ENCODE data around the gene PANK1.
A peak's percentile ranks its signal among the peaks of the same experiment; 100 is the strongest.

PANK1 gene

DNA sequence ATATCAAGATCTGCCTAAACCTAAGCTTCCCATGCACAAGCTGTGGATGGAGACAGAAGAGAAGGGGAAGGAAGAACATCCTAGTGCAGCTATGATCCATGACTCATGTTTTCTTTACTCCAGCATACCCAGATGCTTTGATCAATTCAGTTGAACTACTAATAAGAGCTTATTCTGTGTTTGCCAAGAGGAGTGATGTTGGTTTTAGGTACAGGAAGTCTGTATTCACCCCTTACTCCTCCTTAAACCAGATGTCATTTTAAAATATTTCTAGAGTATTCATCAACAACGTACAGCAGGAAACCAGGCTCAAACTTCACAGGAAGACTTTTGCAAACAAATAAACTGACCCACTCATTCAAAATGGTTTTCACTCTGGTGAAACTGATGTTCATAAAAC is 29.2 kb downstream of the PANK1 start:
- DNase-seq (ENCODE audit: low read depth): no peak

GRCh38 chr10:89615112-89615511 is 29.9 kb downstream of the PANK1 start:
- no peak for DNase-seq (ENCODE audit: low read depth)

GRCh38 chr10:89613582-89613981 is 31.5 kb downstream of the PANK1 start:
- peak; percentile 4 for DNase-seq (ENCODE audit: low read depth)

- no peak for DNase-seq (ENCODE audit: low read depth)
Measured at GRCh38 chr10:89611282-89611681, 33.8 kb downstream of the PANK1 start.

DNA sequence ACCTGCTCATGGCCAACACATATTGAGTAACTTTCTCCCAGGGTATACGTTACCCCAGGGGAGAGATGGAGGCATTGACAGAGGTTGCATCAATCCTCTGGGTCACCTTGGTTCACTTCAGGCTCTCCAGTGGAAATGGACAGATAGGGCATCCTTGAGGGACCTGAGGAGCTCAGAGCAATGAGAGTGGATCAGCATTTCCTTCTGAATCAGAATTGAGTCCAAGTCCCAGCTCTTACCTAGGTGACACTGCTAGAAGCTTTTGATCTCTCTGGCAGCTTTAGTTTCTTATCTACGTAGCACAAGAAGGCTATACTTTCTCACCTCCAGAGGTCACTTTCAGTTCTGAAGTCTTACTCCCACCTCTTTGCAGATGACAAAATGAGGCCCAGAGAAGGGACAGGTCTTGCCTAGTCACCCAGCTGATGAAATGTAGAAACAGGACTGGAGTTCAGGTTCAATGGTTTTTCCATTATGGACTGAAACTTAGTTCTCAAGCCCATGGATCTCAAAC is 35.2 kb downstream of the PANK1 start:
- DNase-seq (ENCODE audit: low read depth): no peak

GRCh38 chr10:89604200-89604599 is 40.8 kb downstream of the PANK1 start:
- no peak for DNase-seq (ENCODE audit: low read depth)

DNA sequence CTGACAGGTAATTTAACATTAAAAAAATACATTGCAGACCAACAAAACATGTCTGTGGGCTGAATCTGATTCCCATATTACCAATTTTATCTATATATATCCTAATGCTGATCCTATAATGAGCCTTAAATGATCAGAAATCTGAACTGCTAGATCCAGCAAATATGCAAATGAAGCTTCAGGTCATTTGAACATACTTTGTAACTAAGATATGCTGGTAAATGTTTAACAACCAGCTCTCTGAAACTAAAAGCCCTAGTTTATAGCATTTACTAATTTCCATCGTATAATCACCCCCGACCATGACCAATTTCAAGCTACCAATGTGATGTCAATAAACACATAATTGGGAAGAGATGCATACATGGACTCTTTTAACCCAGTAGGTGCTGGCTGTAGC is 42.1 kb downstream of the PANK1 start:
- no peak for DNase-seq (ENCODE audit: low read depth)

DNA sequence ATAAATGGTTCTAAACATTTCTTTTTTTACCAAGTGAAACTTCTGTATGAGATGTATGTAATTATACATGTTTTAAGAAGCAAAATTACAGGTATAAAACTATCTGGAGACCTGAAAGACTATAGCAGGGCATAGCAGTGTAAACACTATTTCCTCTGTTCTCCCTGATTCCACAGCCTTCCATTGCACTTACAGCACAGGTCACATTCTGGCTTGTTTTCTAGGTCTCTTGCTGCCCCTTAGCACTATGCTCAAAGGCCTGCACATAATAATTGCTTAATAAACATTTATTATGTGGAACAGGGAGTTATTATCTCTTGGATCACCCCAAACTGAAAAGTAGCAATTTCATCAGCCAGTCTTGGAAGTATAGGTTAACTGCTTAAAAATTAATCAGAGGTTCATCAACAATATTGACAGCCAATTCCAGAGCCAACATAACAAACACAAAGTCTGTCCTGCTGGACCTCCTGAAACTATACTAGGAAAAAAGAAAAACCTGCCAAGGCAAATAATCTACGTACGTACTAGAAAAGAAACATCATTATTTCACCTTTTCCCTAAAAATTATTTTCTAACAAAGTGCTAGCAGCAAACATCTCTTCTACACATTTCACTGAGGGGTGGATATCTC is 43.2 kb downstream of the PANK1 start:
- no peak for DNase-seq (ENCODE audit: low read depth)

GRCh38 chr10:89600041-89600440 is 45.0 kb downstream of the PANK1 start:
- no peak for DNase-seq (ENCODE audit: low read depth)

DNA sequence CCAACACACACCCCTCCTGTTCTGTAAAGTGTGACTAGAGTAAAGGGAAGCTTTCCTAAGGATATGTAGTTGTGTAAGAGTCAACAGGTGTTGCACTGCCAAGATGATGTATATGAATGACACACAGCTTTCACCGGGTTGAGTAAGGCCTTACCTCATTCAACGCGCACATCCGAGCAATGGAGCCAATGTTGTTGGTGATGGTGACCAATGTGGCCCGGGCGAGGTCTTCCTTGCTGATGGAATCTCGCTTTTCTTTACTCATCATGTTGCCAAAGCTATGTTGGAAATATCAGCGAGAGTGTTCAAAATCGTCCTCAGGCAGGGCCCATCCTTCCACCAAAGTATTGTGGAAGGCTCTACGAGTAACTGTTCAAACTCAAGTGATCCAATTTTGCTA is 52.0 kb downstream of the PANK1 start:
- no peak for DNase-seq (ENCODE audit: low read depth)

GRCh38 chr10:89592539-89592938 is 52.5 kb downstream of the PANK1 start:
- DNase-seq (ENCODE audit: low read depth): no peak

- peak; percentile 68 for DNase-seq (ENCODE audit: low read depth)
Measured at GRCh38 chr10:89591796-89592271, 53.2 kb downstream of the PANK1 start.

DNA sequence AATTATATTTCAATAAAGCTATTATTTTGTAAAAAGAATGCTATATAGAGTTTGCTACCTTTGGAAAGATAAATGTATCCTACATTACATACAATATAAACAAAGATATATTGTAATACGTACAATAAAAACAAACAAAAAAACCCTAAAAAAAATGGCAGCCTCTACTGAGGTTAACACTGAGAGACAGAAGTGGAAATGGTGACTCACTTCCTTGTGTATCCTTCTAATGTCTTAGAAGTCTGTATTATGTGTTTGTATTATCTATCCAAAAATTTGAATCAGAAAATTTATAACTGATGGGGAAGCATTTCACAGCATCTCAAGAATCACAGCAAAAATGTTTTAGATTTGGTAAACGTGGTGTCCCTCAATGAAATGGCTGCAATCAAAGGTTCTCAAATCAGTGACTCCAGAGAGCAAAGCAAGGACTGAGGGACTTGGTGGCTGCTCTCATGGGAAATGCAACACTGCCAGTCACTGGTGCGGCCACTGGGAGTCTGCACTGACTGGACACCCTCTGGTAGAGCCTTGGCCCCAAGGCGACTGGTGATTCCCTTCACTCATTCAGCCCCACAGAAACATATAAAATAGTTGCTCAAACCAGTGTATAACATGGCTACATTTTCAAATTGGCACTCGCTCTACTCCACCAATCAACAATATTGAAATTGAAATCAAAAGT is 53.8 kb downstream of the PANK1 start:
- peak; percentile 14 for DNase-seq (ENCODE audit: low read depth)

- no peak for DNase-seq (ENCODE audit: low read depth)
Measured at GRCh38 chr10:89590326-89590725, 54.7 kb downstream of the PANK1 start.

GRCh38 chr10:89589101-89589720 is 55.8 kb downstream of the PANK1 start:
- DNase-seq (ENCODE audit: low read depth): peak; percentile 44

- peak; percentile 53 for DNase-seq (ENCODE audit: low read depth)
Measured at GRCh38 chr10:89588671-89589070, 56.4 kb downstream of the PANK1 start.

- DNase-seq (ENCODE audit: low read depth): no peak
Measured at GRCh38 chr10:89582022-89582421, 63.0 kb downstream of the PANK1 start.

DNA sequence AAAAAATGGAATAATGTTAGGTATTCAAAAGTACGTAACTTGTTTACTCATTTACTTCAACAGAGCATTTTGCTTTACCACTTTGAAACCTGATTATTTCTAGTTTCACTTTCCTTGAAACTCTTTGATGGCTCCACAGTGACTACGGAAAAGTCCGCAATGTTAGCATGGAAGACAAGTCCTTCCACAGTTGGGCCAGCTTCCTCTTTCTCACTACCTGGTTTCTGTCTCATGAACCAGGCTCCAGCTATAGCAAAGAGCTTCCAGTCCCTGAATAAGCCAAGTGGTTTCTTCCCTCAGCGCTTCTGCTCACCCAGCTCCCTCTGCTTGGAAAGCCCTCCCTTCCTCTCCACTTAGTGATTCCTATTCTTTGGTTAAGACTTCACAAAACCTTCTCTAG is 64.8 kb downstream of the PANK1 start:
- no peak for DNase-seq (ENCODE audit: low read depth)

DNA sequence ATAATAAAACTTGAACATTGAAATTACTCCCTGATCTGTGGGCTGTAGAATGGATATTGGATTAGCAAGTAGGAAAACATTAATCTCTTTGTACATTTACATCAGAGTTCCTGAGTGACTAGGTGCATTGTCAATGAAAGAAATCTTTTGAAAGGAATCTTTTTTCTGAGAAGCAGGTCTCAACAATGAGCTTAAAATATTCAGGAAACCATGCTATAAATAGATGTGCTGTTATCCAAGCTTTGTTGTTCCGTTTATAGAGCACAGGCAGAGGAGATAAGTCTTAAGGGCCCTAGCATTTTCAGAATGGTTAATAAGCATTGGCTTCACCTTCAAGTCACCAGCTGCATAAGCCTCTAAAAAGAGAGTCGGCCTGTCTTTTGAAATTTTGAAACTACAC is 68.3 kb downstream of the PANK1 start:
- no peak for DNase-seq (ENCODE audit: low read depth)

- no peak for DNase-seq (ENCODE audit: low read depth)
Measured at GRCh38 chr10:89576022-89576421, 69.0 kb downstream of the PANK1 start.

DNA sequence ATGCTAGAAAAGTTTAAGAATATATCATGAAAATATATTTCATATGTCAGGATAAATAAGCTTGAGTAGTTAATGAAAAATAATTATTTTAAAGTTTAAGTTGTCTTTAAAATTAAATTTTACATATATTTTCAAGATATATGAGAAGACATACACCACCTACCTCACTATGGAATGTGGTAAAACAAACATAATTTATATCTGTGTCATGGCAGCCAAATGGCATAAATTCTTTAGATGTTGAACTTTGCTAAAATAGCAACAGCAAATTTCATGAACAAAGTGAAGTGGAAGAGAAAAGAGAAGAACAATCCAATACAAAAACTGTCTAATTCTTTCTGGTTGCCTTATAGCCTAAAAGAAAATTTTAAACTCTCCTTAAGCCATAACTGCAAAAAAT is 70.0 kb downstream of the PANK1 start:
- DNase-seq (ENCODE audit: low read depth): no peak

DNA sequence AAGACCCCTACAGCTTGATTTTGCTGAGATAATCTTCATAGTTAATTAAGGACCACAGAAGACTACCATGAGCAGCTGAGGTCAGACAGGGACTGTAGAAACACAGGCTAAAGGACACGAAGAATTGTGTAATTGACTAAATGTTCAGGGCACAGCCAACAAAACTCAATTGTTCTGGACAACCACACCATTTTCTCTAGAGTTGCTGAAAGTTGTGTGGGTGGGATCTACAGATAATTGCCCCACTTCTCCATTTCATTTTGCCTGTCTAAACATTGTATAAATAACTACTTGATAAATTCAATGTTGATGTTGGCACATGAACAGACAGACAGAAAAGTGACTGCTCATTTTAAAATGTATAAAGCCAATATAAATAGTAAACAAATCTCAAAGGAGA is 70.7 kb downstream of the PANK1 start:
- peak; percentile 16 for DNase-seq (ENCODE audit: low read depth)

DNA sequence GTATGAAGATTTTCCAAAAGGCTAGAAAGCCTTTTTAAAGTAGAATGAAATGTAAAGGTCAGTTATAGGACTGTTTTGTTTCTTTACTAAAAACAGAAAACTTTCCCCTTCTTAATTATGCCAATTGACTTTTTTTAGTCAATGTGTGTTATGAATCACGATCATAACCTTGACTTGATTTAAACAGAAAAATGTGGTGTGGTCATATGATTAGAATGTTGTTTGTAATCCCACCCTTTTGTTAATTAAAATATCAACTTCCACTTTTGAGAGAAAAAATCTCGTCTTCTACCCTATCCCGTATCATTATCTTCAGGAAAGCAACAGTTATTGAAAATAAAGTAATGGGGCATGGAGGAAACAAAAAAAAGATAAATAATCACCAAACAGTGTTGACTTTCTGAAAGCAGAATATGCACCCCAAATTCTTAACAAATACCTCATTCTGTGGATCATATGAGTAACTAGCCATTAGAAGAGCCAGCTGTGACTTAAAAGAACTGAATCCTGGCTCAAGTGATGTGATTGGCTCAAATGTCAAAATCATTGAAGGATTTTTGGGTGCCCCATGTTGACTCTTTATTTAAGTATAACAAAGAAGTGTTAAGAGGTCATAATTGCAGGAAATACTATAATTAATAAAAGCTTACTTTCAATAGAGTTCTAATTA is 77.3 kb downstream of the PANK1 start:
- no peak for DNase-seq (ENCODE audit: low read depth)
